IMR-90 (cell line): ENCODE results near the gene FARS2. TPM values are rescaled to one million over a fixed set of nuclear protein-coding genes. Genes with fewer than 3 reads are reported as not detected.

Source experiments
- ATAC-seq: fragments of 200-7000 bp; cut with Tn5 transposase; 2 replicates; pipeline ENCODE4 v1.9.1; 2020; ENCODE audit warnings: low read depth, mild to moderate bottlenecking, moderate library complexity
- BruUV-seq: library from RNA; stranded (reverse); fragments of 400-500 nt; replicated peaks from 2 replicates; lab custom pipeline; 2021; lab: Mats Ljungman, UMichigan
- CTCF ChIA-PET: fragments of 300-600 bp; formaldehyde crosslinking; extraction: SDS; loops from one replicate; lab custom pipeline; 2021; ENCODE audit warnings: antibody characterized with exemption; lab: Yijun Ruan, JAX
- POLR2A ChIA-PET: fragments of 300-600 bp; sonication (Branson Sonifier 250); formaldehyde crosslinking; loops from one replicate; lab custom pipeline; 2022; ENCODE audit warnings: antibody characterized with exemption; ENCODE audit not compliant: unreplicated experiment; lab: Charles Lee
- DNase-seq: peaks from one replicate; pipeline ENCODE4 v3.0.0; 2013
- H2AFZ ChIP-seq: replicated peaks from 2 replicates; pipeline ENCODE3; 2013; ENCODE audit warnings: low read length, mild to moderate bottlenecking; ENCODE audit not compliant: poor library complexity
- H2AK5ac ChIP-seq: 2 replicates; pipeline ENCODE4 v1.6.1; 2013; ENCODE audit warnings: low read depth, low read length, inconsistent platforms
- H2AK9ac ChIP-seq: replicated peaks from 2 replicates; pipeline ENCODE3; 2013; ENCODE audit warnings: mild to moderate bottlenecking, low read depth, low read length, moderate library complexity; ENCODE audit not compliant: poor library complexity
- H2BK120ac ChIP-seq: 2 replicates; pipeline ENCODE4 v1.6.1; 2013; ENCODE audit warnings: low read depth, low read length, inconsistent platforms
- H2BK15ac ChIP-seq: 3 replicates; pipeline ENCODE4 v1.6.1; 2013; ENCODE audit warnings: low read depth, low read length, inconsistent platforms
- H2BK20ac ChIP-seq: 2 replicates; pipeline ENCODE4 v1.6.1; 2013; ENCODE audit warnings: low read depth, mild to moderate bottlenecking, inconsistent platforms, low read length, moderate library complexity
- H2BK5ac ChIP-seq: 2 replicates; pipeline ENCODE4 v1.6.1; 2013; ENCODE audit warnings: mild to moderate bottlenecking, low read depth, low read length, inconsistent platforms; ENCODE audit not compliant: poor library complexity, severe bottlenecking
- H3K14ac ChIP-seq: replicated peaks from 2 replicates; pipeline ENCODE4 v1.6.1; 2013; ENCODE audit warnings: low read depth, low read length, inconsistent platforms
- H3K18ac ChIP-seq: 2 replicates; pipeline ENCODE4 v1.6.1; 2013; ENCODE audit warnings: low read depth, low read length, control low read depth
- H3K23ac ChIP-seq: 2 replicates; pipeline ENCODE4 v1.6.1; 2013; ENCODE audit warnings: low read depth, low read length, inconsistent platforms
- H3K27ac ChIP-seq: 2 replicates; pipeline ENCODE4 v1.5.1; 2013; ENCODE audit warnings: mild to moderate bottlenecking, control low read depth, low read length; ENCODE audit not compliant: insufficient read depth
- H3K27me3 ChIP-seq: 2 replicates; pipeline ENCODE4 v1.6.1; 2013; ENCODE audit warnings: low read length; ENCODE audit not compliant: control insufficient read depth, insufficient read depth
- H3K36me3 ChIP-seq: 2 replicates; pipeline ENCODE4 v1.6.1; 2013; ENCODE audit warnings: low read length, mixed read lengths; ENCODE audit not compliant: control insufficient read depth, insufficient read depth
- H3K4ac ChIP-seq: 2 replicates; pipeline ENCODE4 v1.6.1; 2013; ENCODE audit warnings: low read depth, low read length, inconsistent platforms
- H3K4me1 ChIP-seq: 2 replicates; pipeline ENCODE4 v1.6.1; 2013; ENCODE audit warnings: low read length, mixed read lengths; ENCODE audit not compliant: control insufficient read depth, insufficient read depth
- H3K4me2 ChIP-seq: 2 replicates; pipeline ENCODE4 v1.6.1; 2013; ENCODE audit warnings: low read depth, mild to moderate bottlenecking, control low read depth, low read length, moderate library complexity
- H3K4me3 ChIP-seq: 2 replicates; pipeline ENCODE4 v1.5.1; 2013; ENCODE audit warnings: low read depth, mild to moderate bottlenecking, control low read depth, low read length, moderate library complexity; ENCODE audit not compliant: insufficient read depth
- H3K56ac ChIP-seq: 2 replicates; pipeline ENCODE4 v1.6.1; 2013; ENCODE audit warnings: low read length, inconsistent platforms; ENCODE audit not compliant: insufficient read depth; ENCODE audit errors: extremely low read depth
- H3K79me1 ChIP-seq, 2 experiments: 2 replicates each; pipeline ENCODE4 v1.6.1; 2013; ENCODE audit warnings: low read length in 2 of 2, inconsistent platforms in 1 of 2, low read depth in 1 of 2
- H3K9ac ChIP-seq: 2 replicates; pipeline ENCODE4 v1.6.1; 2013; ENCODE audit warnings: low read depth, low read length, control low read depth
- H3K9me1 ChIP-seq: 2 replicates; pipeline ENCODE4 v1.6.1; 2013; ENCODE audit warnings: low read length, inconsistent platforms; ENCODE audit not compliant: insufficient read depth
- H3K9me3 ChIP-seq: 2 replicates; pipeline ENCODE4 v1.6.1; 2013; ENCODE audit warnings: low read length; ENCODE audit not compliant: control insufficient read depth, insufficient read depth
- H4K20me1 ChIP-seq: 2 replicates; pipeline ENCODE4 v1.6.1; 2013; ENCODE audit warnings: low read length, inconsistent platforms; ENCODE audit not compliant: insufficient read depth
- H4K5ac ChIP-seq: 2 replicates; pipeline ENCODE4 v1.6.1; 2013; ENCODE audit warnings: mild to moderate bottlenecking, low read depth, low read length, control low read depth
- H4K8ac ChIP-seq, 2 experiments: 2 replicates each; pipeline ENCODE4 v1.6.1; 2013; ENCODE audit warnings: low read depth in 2 of 2, low read length in 2 of 2, control low read depth in 1 of 2, inconsistent platforms in 1 of 2
- H4K91ac ChIP-seq: 2 replicates; pipeline ENCODE4 v1.6.1; 2013; ENCODE audit warnings: low read depth, low read length, inconsistent platforms; ENCODE audit not compliant: insufficient read depth
- BHLHE40 ChIP-seq: fragments of 150-350 bp; IDR thresholded peaks from 2 replicates; pipeline ENCODE4 v1.6.1; 2016; ENCODE audit warnings: mild to moderate bottlenecking, low read depth, low read length
- FOS ChIP-seq: fragments of 150-350 bp; IDR thresholded peaks from 2 replicates; pipeline ENCODE4 v1.6.1; 2016; ENCODE audit warnings: low read depth, low read length
- MAFK ChIP-seq: IDR thresholded peaks from 2 replicates; pipeline ENCODE4 v1.6.1; 2012; ENCODE audit warnings: low read depth, low read length, improper control_type of control experiment
- MAZ ChIP-seq: IDR thresholded peaks from 2 replicates; pipeline ENCODE4 v1.6.1; 2012; ENCODE audit warnings: low read depth, mild to moderate bottlenecking, low read length, improper control_type of control experiment, moderate library complexity, borderline replicate concordance
- NFE2L2 ChIP-seq: fragments of 150-350 bp; IDR thresholded peaks from 2 replicates; pipeline ENCODE4 v1.6.1; 2016; ENCODE audit warnings: low read depth, mild to moderate bottlenecking, low read length
- POLR2A ChIP-seq: IDR thresholded peaks from 2 replicates; pipeline ENCODE4 v1.6.1; 2012; ENCODE audit warnings: mild to moderate bottlenecking, low read depth, low read length
- RCOR1 ChIP-seq: IDR thresholded peaks from 2 replicates; pipeline ENCODE4 v1.6.1; 2012; ENCODE audit warnings: mild to moderate bottlenecking, low read length, improper control_type of control experiment; ENCODE audit not compliant: insufficient replicate concordance
- RFX5 ChIP-seq: IDR thresholded peaks from 2 replicates; pipeline ENCODE4 v1.8.0; 2012; ENCODE audit warnings: low read depth, mild to moderate bottlenecking, low read length, moderate library complexity
- SMC3 ChIP-seq: fragments of 150-350 bp; IDR thresholded peaks from 2 replicates; pipeline ENCODE4 v1.6.1; 2016; ENCODE audit warnings: low read depth, mild to moderate bottlenecking, antibody characterized with exemption, low read length, moderate library complexity
- WGBS, 2 experiments: methylation state at CpG; one replicate each; pipeline versions ENCODE4 v1.1.5 to v1.1.7; 2013; ENCODE audit warnings: missing lambda C conversion rate in 2 of 2; ENCODE audit not compliant: insufficient read length in 1 of 2; ENCODE audit errors: extremely low coverage in 2 of 2; 5-methylcytosine and 5-hydroxymethylcytosine counted together
- dilution Hi-C: fragments of 300-500 bp; cut with HindIII; formaldehyde crosslinking; loops from one replicate; pipeline ENCODE4 v1.14.3; 2018; ENCODE audit warnings: low sequenced_read_pairs; ENCODE audit not compliant: unreplicated experiment
- in situ Hi-C: fragments of 300-500 bp; cut with MboI; formaldehyde crosslinking; loops from 3 replicates; pipeline ENCODE4 v1.14.3; 2019; ENCODE audit warnings: low sequenced_read_pairs, inconsistent platforms, mixed read lengths
- intact Hi-C: fragments of 100-400 bp; cut with micrococcal nuclease; formaldehyde crosslinking; loops from 2 replicates; pipeline ENCODE4 v1.10.0; 2022
- polyA plus RNA-seq, 3 experiments: library from polyadenylated mRNA; depleted of rRNA; stranded (reverse); fragments of >200 nt; gene quantifications; 2 replicates each; pipeline ENCODE4 v1.2.3, GENCODE V29; 2012; ENCODE audit warnings: low replicate concordance in 1 of 3
- total RNA-seq: library from RNA; depleted of rRNA; stranded (reverse); fragments of >200 nt; gene quantifications from 2 replicates; pipeline ENCODE4 v1.2.3, GENCODE V29; 2012
- TF ChIP-seq, protein P1 (sequence below): conservative IDR thresholded peaks from 2 replicates; pipeline ENCODE4 v1.5.1; 2012; ENCODE audit warnings: mild to moderate bottlenecking, low read depth, low read length, improper control_type of control experiment
- TF ChIP-seq, protein P2 (sequence below): fragments of 150-350 bp; IDR thresholded peaks from 2 replicates; pipeline ENCODE4 v1.6.1; 2017; ENCODE audit warnings: mild to moderate bottlenecking, antibody characterized with exemption, low read length, low read depth
- TF ChIP-seq, protein P3 (sequence below): fragments of 150-350 bp; IDR thresholded peaks from 2 replicates; pipeline ENCODE4 v1.6.1; 2016; ENCODE audit warnings: low read depth, mild to moderate bottlenecking, low read length, moderate library complexity, borderline replicate concordance

Gene FARS2
- total and polyA plus RNA-seq, 2 of the 4 experiments (the other 2 are of a cell fraction), result 12.1 to 28.9 TPM

DNA sequence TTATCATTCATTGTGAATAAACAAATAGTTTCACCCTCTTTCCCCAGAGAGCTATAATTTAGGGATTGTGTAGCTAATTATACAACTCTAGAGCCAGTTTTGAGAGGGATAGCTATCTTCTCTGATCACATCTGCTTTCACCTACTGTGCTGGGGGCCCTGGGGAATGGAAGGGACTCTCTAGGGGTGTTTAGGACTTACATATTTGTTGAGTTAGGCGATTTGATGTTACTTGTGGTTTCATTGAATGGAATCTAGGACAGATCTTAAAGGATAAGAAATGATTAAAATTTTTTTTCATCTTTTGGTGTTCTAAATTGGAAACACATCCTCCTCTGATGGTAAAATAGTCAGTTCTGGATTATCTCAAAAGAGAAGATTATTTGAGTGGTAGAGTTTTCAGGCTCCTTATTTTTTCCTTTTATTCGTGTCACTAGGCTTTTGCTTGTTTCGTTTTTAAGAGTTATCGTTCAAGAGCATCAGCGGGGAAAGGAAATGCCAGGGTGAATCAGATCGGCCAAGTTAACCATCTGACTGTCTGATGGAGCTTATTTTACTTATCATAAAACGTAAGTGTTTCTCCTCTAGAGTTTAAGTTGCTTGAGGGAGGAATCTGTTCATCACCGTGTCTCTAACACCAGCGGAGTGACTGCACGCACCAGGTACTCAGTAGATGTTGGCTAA is 236.7 kb downstream of the FARS2 start (continued):
- no peak for TF ChIP-seq SMC3
- TF ChIP-seq MAFK, result no peak

DNA sequence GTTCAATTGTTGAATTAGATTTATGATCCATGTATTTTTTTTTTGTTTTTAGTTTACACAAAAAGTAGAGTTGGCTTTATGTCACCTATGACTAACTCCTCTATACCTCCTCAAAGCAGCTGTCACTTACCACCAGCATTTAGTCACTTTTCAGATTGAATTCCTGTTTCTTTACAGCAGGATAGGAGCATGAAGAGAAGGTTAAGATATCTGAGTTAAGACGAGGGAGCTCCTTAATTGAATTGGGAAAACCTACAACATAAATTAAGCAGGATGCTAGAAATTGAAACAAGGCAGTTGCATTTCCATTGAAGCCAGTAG is 237.2 kb downstream of the FARS2 start:
- Histone ChIP-seq H3K56ac (no peak overlapping the region), H4K20me1 (no peaks in the 10 kb centered on the region), H3K9me1 (0 out of 2 replicates have a peak, but pooled peaks cover 11% of the 10 kb centered on the region), H3K4me3 (peak overlapping the region; percentile 20; the same call in 1 of the 2 replicates), H3K23ac (no peak overlapping the region), H3K36me3 (no peaks in the 10 kb centered on the region), H4K91ac (no peak overlapping the region), H3K4me1 (peaks cover 5% of the 10 kb centered on the region; the same call in 1 of the 2 replicates), H3K27ac (no peak overlapping the region), H3K79me1 (peaks cover 0 to 3% of the 10 kb centered on the region in 2 experiments; a peak in 1 of 4 replicates), H3K4me2 (peak overlapping the region; percentile 36; the same call in 1 of the 2 replicates), H2AK9ac (no peak overlapping the region), H2AFZ (no peak overlapping the region), H3K9me3 (no peaks in the 10 kb centered on the region), H4K5ac (no peak overlapping the region), H4K8ac (0 out of 4 replicates have a peak overlapping the region, but pooled peaks of 1 of the 2 experiments have one; percentile 50), H3K14ac (no peak overlapping the region), H2BK120ac (no peak overlapping the region), H3K9ac (no peak overlapping the region), H2BK5ac (peak overlapping the region; percentile 71), H3K27me3 (no peaks in the 10 kb centered on the region), H3K4ac (no peak overlapping the region), H2BK20ac (peak overlapping the region; percentile 51; the same call in 1 of the 2 replicates), H3K18ac (no peak overlapping the region; the same call in 1 of the 2 replicates), H2BK15ac (no peak overlapping the region), H2AK5ac (no peak overlapping the region)
- DNase-seq (peak; percentile 47), ATAC-seq (no peak)
- CTCF ChIA-PET, result interaction anchor here (0.6 kb wide), 2 partner anchors 243 to 254 kb away, joined by 3 to 4 read pairs; no protein-coding TSS in a partner anchor
- dilution Hi-C loops, result no loop called here
- BruUV-seq, result no TSS peak
- intact Hi-C loops, result loop anchor here (5.0 kb wide), 1 partner anchor 61 kb away; no protein-coding TSS in a partner anchor
- in situ Hi-C loops, result no loop called here
- POLR2A ChIA-PET, result no interaction called here
- WGBS, 2 experiments, result no CpG with 5 or more reads among the region's 1 CpG
- no peak for TF ChIP-seq SMC3
- TF ChIP-seq, protein P1, sequence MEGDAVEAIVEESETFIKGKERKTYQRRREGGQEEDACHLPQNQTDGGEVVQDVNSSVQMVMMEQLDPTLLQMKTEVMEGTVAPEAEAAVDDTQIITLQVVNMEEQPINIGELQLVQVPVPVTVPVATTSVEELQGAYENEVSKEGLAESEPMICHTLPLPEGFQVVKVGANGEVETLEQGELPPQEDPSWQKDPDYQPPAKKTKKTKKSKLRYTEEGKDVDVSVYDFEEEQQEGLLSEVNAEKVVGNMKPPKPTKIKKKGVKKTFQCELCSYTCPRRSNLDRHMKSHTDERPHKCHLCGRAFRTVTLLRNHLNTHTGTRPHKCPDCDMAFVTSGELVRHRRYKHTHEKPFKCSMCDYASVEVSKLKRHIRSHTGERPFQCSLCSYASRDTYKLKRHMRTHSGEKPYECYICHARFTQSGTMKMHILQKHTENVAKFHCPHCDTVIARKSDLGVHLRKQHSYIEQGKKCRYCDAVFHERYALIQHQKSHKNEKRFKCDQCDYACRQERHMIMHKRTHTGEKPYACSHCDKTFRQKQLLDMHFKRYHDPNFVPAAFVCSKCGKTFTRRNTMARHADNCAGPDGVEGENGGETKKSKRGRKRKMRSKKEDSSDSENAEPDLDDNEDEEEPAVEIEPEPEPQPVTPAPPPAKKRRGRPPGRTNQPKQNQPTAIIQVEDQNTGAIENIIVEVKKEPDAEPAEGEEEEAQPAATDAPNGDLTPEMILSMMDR, result no peak
- no peak for TF ChIP-seq FOS
- no peak for TF ChIP-seq POLR2A
- no peak for TF ChIP-seq MAZ
- TF ChIP-seq, protein P2, sequence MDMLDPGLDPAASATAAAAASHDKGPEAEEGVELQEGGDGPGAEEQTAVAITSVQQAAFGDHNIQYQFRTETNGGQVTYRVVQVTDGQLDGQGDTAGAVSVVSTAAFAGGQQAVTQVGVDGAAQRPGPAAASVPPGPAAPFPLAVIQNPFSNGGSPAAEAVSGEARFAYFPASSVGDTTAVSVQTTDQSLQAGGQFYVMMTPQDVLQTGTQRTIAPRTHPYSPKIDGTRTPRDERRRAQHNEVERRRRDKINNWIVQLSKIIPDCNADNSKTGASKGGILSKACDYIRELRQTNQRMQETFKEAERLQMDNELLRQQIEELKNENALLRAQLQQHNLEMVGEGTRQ, result no peak
- no peak for TF ChIP-seq RCOR1
- TF ChIP-seq, protein P3, sequence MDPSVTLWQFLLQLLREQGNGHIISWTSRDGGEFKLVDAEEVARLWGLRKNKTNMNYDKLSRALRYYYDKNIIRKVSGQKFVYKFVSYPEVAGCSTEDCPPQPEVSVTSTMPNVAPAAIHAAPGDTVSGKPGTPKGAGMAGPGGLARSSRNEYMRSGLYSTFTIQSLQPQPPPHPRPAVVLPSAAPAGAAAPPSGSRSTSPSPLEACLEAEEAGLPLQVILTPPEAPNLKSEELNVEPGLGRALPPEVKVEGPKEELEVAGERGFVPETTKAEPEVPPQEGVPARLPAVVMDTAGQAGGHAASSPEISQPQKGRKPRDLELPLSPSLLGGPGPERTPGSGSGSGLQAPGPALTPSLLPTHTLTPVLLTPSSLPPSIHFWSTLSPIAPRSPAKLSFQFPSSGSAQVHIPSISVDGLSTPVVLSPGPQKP, result no peak
- no peak for TF ChIP-seq BHLHE40
- TF ChIP-seq RFX5, result no peak
- no peak for TF ChIP-seq NFE2L2
- no peak for TF ChIP-seq MAFK
